Muscle layer of duodenum (tissue), 2 donors: ENCODE measurements around the gene SLC22A23.
A peak's percentile ranks its signal among the peaks of the same experiment; 100 is the strongest.

Source experiments
- H3K27ac ChIP-seq: one replicate; pipeline ENCODE4 v1.7.0; 2013; ENCODE audit warnings: mild to moderate bottlenecking, low read length
- H3K27me3 ChIP-seq: one replicate; pipeline ENCODE4 v1.7.0; 2013; ENCODE audit warnings: low read depth, mild to moderate bottlenecking, control low read depth, low read length
- H3K36me3 ChIP-seq, 2 donors: one replicate each; pipeline ENCODE4 v1.7.0; 2013; ENCODE audit warnings: low read length in 2 of 2, control low read depth in 1 of 2, mild to moderate bottlenecking in 1 of 2; ENCODE audit not compliant: insufficient read depth in 2 of 2, control insufficient read depth in 1 of 2
- H3K4me1 ChIP-seq, 2 donors: one replicate each; pipeline ENCODE4 v1.7.0; 2013; ENCODE audit warnings: low read length in 2 of 2, mild to moderate bottlenecking in 2 of 2, control low read depth in 1 of 2, moderate library complexity in 1 of 2; ENCODE audit not compliant: insufficient read depth in 2 of 2, control insufficient read depth in 1 of 2
- H3K4me3 ChIP-seq, 2 donors: one replicate each; pipeline ENCODE4 v1.7.0; 2013; ENCODE audit warnings: low read length in 2 of 2, low read depth in 1 of 2, mild to moderate bottlenecking in 1 of 2
- H3K9me3 ChIP-seq, 2 donors: one replicate each; pipeline ENCODE4 v1.7.0; 2013; ENCODE audit warnings: low read length in 2 of 2, control low read depth in 1 of 2, mild to moderate bottlenecking in 1 of 2; ENCODE audit not compliant: control insufficient read depth in 1 of 2
- donor health status: healthy.

The SLC22A23 gene

DNA sequence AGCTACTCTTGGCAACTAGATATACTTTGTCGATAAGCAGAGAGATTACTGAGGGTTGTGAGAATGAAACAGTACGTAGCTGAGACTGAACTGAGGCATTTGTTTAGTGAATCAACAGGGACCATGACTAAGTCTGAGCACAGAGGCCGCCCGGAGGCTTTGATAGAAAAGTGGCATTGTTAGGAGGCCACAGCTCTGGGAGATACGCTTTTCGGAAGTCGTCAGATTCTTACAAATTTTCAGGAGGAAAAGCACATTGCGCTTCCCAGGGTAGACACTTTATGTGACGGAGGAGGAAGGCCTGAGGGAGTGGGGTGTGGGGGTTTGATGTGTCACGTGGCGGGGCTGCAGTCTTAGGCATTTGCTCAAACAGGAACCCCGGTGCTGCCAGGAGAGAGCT is 128.7 kb downstream of the SLC22A23 start:
- no peaks in the 10 kb centered on the region for H3K36me3 ChIP-seq
- H3K4me1 ChIP-seq, result peaks cover 6 to 22% of the 10 kb centered on the region in 2 donors
- no peaks in the 10 kb centered on the region for H3K9me3 ChIP-seq
- H3K27me3 ChIP-seq, result no peaks in the 10 kb centered on the region
- H3K4me3 ChIP-seq, result no peak overlapping the region
- H3K27ac ChIP-seq, result no peak overlapping the region

DNA sequence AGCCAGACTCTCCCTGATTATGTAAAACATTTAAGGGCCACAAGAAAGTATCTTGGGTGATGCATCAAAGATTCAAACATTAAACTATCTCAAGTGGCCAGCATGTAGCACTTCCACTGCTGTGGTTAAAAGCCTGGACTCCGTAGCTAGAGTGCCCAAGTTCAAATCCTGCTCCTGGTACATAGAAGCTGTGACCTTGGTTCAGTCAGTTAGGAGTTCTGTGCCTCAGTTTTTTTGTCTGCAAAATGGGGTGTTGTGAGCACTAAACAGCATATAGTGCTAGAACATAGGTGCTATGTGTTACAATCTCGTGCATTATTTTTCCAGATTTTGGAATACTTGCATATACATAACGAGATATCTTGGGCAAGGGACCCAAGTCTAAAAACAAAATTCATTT is 129.4 kb downstream of the SLC22A23 start:
- no peak overlapping the region for H3K27ac ChIP-seq
- no peaks in the 10 kb centered on the region for H3K27me3 ChIP-seq
- H3K4me3 ChIP-seq, result no peak overlapping the region
- H3K9me3 ChIP-seq, result no peaks in the 10 kb centered on the region
- peaks cover 6 to 22% of the 10 kb centered on the region in 2 donors for H3K4me1 ChIP-seq
- no peaks in the 10 kb centered on the region for H3K36me3 ChIP-seq

DNA sequence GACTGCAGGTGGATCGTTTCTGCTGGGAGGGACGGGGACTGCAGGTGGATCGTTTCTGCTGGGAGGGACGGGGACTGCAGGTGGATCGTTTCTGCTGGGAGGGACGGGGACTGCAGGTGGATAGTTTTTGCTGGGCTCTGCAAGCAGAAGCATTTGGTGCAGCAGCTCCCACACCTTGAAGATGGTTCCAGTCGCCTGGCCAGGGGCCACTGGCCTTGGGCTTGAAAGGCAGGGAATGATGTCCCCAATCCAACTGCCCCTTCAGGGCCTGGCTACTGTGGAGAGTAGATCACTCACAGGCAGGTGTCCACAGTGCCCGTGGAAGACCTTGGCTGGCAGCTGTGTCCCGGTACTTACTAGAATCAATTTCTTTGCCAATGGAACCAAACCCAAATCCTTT is 129.9 kb downstream of the SLC22A23 start:
- Histone ChIP-seq H3K4me1 (peaks cover 6 to 22% of the 10 kb centered on the region in 2 donors), H3K9me3 (no peaks in the 10 kb centered on the region), H3K4me3 (no peak overlapping the region), H3K36me3 (no peaks in the 10 kb centered on the region), H3K27ac (no peak overlapping the region), H3K27me3 (no peaks in the 10 kb centered on the region)

DNA sequence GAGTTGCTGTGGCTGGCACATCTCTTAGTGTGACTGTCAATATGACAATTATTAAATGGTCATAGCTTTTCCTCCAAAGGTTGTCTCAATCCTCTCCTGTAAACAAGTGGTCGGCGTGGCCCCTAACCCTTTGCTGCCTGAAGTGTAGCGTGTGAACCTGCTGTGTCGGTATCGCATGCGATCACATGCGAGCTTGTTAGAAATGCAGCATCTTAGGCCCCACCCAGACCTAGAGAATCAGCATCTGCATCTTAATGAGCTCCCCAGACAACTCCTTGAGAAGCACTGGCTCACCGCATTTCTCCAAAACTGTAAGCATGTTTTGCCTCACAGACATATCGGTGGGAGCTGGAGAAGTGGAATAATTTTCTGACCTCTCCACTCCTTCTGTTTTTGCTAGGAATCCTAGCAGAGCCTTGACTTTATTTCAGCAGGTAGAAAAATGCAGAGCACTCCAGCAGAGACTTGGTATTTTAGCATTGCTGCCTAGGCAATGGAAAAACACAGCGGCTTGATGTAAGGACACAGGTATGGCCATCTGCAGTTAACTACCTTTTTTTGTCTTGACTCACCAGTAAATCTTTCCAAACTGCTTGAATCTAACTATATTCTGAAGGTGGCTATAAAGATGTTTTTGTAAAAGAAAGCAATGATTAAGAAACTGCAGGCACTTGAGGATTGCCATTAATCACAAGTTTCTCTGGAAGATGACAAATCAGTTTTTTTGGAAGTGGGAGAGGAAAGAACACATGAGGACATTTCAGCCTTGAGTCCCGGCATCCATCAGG is 130.5 kb downstream of the SLC22A23 start:
- H3K4me1 ChIP-seq, result peaks cover 3 to 22% of the 10 kb centered on the region in 2 donors
- H3K9me3 ChIP-seq, result no peaks in the 10 kb centered on the region
- H3K36me3 ChIP-seq, result no peaks in the 10 kb centered on the region
- H3K27me3 ChIP-seq, result no peaks in the 10 kb centered on the region
- no peak overlapping the region for H3K27ac ChIP-seq
- no peak overlapping the region for H3K4me3 ChIP-seq

DNA sequence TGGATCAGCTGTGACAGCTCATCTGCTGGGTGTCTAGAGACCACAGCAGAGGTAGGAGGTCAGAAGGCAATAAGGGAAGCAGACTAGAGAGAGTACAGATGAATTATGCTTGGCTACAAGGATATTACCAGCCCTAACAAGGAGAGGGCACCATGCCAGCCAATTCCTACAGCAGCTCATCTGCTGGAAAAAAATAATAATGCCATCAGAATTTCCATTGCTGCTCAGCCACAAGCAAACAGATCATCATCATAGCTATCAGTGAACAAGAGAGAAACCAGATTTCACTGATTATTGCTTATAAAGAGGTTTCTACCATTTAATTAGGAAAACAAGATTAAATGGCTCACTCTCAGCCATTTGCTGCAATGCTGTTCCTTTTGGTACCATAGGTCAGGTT is 131.6 kb downstream of the SLC22A23 start:
- no peaks in the 10 kb centered on the region for H3K27me3 ChIP-seq
- H3K27ac ChIP-seq, result peak overlapping the region; percentile 59
- H3K4me3 ChIP-seq, result no peak overlapping the region
- H3K4me1 ChIP-seq, result peaks cover 3 to 22% of the 10 kb centered on the region in 2 donors
- no peaks in the 10 kb centered on the region for H3K9me3 ChIP-seq
- H3K36me3 ChIP-seq, result no peaks in the 10 kb centered on the region

DNA sequence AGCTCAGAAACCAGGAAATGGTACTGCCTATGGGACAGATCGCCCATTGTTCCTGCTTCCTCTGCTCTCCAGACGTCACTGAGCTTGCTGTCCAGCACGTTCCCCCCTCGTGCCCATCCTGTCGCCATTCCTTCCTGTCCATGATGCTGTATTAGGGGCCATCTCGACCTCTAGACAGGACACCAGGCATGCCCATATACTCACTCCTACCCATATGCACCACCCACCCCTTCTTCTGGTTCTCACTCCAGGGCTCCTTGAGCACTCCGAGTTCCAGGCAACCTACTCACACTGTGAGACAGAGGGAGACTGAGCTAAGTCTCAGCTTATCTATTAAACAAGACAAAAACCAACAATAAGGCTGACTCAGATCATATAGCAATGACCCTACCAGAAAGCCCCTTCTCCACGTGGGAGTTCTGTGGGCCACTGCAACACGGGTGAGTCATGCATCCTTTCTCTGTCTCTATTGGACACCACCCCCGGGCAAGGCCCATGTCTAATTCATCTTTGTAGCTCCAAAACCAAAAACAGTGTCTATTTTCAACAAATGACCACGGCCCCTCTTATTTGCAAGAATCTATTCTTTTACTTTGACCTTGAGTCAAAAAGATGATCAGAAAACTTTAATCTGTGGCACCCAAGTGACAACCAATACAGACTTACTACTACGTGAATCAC is 132.4 kb downstream of the SLC22A23 start:
- Histone ChIP-seq H3K9me3 (no peaks in the 10 kb centered on the region), H3K27ac (peak overlapping the region; percentile 59), H3K4me3 (no peak overlapping the region), H3K36me3 (peaks cover 0 to 4% of the 10 kb centered on the region in 2 donors), H3K27me3 (no peaks in the 10 kb centered on the region), H3K4me1 (peaks cover 3 to 22% of the 10 kb centered on the region in 2 donors)

DNA sequence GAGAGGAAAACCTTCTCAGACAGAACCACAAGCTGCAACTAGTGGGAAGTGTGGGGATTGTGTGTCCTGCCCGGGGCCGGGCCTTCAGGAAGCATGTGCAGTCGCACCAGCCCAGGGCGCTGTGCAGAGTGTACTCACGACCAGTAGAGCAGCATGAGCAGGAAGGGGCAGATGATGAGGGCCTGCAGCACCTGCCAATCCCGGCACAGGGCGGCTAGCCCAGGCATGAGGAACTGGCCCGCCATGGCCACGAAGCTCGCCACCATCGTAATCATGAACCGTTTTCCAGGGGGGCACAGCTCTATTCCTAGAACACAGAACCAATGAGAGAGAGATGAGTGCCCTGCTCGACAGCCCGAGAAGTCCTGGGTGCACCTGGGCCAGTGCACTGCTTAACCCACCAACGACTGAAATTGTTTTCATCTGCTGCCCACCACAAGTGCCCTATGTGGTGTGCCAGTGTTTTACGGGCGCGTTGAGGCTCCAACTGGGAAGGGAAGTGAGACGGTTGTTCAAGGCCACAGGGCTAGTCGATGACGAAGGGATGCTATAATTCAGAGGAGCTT is 133.1 kb downstream of the SLC22A23 start:
- Histone ChIP-seq H3K9me3 (no peaks in the 10 kb centered on the region), H3K27ac (peak overlapping the region; percentile 59), H3K4me1 (peaks cover 3 to 16% of the 10 kb centered on the region in 2 donors), H3K4me3 (no peak overlapping the region), H3K36me3 (peaks cover 0 to 4% of the 10 kb centered on the region in 2 donors), H3K27me3 (no peaks in the 10 kb centered on the region)

DNA sequence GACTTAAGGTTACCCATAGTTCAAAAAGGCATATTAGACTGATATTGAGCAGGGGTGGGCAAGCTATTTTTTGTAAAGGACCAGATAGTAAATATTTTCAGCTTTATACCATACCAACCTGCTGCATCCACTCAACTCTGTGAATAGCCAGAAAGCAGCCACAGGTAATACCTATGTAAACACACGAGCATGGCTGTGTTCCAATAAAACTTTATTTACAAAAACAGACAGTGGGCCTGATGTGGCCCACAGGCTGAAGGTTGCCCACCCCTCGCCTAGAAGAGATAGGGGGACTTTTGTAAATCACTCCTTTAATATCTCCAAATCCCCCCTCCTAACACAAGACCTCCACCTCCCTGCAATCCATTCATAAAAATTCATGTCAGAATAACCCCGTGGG is 133.7 kb downstream of the SLC22A23 start:
- no peaks in the 10 kb centered on the region for H3K27me3 ChIP-seq
- H3K4me3 ChIP-seq, result no peak overlapping the region
- H3K27ac ChIP-seq, result no peak overlapping the region
- peaks cover 0 to 4% of the 10 kb centered on the region in 2 donors for H3K36me3 ChIP-seq
- H3K4me1 ChIP-seq, result peaks cover 3 to 14% of the 10 kb centered on the region in 2 donors
- no peaks in the 10 kb centered on the region for H3K9me3 ChIP-seq

DNA sequence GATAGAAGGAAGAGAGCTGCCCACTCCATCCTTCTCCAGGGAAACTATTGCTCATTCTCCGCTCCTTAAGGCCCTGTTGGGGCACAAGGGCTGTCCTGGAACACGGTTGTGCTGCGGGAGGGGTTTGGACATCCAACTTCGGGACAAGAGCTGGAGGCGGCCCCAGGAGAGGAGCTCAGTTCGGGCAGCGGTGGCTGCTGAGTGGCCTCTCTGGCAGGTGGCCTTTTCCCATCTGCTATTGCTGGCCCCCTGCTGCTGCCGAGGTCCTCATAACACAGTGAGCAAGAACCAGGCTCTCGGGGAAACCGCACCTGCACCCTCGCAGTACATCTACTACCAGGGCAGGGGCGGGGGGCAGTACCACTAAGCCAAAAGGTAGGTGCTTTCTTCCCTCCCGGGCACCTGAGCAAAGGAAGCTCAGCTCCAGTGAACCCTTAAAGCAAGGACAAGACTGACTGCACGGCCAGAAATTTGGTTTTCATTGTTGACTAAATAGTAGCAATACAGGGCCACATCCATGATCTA is 134.4 kb downstream of the SLC22A23 start:
- Histone ChIP-seq H3K27ac (no peak overlapping the region), H3K27me3 (no peaks in the 10 kb centered on the region), H3K4me3 (no peak overlapping the region), H3K4me1 (peaks cover 3 to 14% of the 10 kb centered on the region in 2 donors), H3K9me3 (no peaks in the 10 kb centered on the region), H3K36me3 (peaks cover 0 to 4% of the 10 kb centered on the region in 2 donors)

DNA sequence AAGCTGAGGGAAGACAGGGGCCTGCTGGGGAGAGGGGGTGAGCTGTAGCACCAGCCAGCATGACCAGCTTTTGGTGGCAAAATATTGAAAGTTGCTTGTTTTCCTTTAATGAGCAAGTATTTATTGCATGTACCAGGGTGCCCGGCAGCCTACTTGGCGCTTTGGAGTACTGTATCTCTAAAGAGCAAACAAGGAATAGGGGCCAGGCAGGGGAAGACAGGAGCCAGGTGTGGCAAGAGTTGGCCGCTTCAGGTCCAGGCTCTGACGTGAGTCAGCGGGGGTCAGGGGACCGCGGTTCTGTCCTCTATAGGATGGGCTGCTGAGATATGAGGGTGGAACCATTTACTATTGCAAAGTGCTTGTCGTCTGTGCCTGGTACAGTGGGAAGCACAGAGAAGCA is 135.0 kb downstream of the SLC22A23 start:
- no peaks in the 10 kb centered on the region for H3K27me3 ChIP-seq
- H3K27ac ChIP-seq, result no peak overlapping the region
- H3K4me1 ChIP-seq, result peaks cover 3 to 14% of the 10 kb centered on the region in 2 donors

DNA sequence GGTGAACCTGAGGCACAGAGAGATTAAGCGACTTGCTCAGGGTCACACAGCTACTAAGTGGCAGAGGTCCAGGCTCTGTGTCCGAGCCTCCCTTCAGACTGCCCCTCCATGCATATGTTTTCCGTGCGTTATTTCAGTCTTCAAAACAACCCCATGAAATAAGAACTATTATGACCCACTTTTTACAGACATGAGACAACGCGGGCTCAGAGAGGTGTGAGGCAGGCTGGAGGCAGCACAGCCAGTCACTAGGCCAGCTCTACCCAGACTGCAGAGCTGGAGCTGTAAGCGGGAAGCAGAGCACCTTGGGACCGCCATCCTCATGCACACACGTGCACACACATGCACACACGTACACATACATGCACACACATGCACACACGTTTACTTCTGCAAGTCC is 135.8 kb downstream of the SLC22A23 start:
- H3K9me3 ChIP-seq, result no peaks in the 10 kb centered on the region

More for the DNA sequence above, 135.0 kb downstream of the SLC22A23 start:
- H3K9me3 ChIP-seq, result no peaks in the 10 kb centered on the region
- no peak overlapping the region for H3K4me3 ChIP-seq
- peaks cover 0 to 4% of the 10 kb centered on the region in 2 donors for H3K36me3 ChIP-seq

More for the DNA sequence above, 135.8 kb downstream of the SLC22A23 start:
- no peak overlapping the region for H3K27ac ChIP-seq
- H3K36me3 ChIP-seq, result peaks cover 0 to 4% of the 10 kb centered on the region in 2 donors
- no peaks in the 10 kb centered on the region for H3K27me3 ChIP-seq
- H3K4me1 ChIP-seq, result peaks cover 3 to 14% of the 10 kb centered on the region in 2 donors
- H3K4me3 ChIP-seq, result no peak overlapping the region
